SHP77 treated with DMSO at 0.1 percent for 48 hours (cell line): ENCODE measurements around the gene NOLC1.

Experiments
- DNase-seq: peaks from one replicate; lab custom pipeline; 2025; lab: John Stamatoyannopoulos, UW

Gene NOLC1

DNA sequence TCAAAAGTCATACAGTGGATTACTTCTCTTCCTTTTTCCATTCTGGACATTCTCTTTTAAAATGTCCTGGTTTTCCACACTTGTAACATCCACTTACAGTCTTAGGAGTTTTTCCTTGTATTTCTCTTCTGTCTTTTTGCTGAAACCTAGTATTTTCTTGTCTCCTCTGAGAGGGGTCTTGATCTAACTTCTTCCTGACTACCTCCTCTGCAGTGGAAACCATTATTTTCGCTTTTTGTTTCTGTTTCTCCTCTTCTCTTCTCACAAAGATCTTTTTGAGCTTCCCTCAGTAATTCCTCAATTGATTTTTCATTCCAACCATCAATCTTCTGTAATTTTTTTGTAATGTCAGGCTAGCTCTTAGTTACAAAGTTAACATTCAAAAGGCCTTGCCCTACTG, 50.2 kb downstream of the NOLC1 start:
- DNase-seq: no peak

DNA sequence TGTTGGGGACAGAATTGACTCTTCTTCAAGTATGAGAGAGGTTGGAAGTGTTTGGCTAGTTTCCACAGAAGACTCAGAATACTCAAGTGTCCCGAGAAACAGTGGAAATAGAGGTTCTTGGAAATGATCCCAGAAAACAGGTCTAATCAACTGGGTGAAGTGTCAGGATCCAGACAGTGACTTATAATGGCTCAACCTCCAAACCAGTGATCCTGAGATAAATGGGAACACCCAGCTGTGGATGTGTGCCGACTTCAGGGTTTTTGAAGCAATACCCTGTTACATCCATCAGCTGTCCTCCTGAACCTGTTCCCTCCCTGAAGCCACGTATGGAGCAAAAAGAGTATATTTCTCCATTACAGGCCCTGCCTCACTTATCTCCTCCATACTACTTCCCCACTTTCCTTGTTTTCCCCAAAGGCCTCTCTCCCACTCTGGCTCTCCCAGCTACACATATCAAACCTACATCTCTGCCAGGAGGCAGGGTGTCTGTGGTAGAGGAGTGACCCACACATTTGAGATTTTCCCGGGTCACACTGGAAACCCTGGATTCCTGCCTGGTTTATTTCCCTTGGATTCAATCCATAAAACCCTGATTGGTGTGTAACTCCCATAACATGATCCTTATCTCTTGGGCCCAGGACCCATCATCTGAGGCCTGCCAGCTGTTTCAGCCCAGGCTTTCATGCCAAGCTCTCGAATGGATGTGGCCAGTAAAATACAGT, 56.3 kb downstream of the NOLC1 start:
- DNase-seq: no peak

DNA sequence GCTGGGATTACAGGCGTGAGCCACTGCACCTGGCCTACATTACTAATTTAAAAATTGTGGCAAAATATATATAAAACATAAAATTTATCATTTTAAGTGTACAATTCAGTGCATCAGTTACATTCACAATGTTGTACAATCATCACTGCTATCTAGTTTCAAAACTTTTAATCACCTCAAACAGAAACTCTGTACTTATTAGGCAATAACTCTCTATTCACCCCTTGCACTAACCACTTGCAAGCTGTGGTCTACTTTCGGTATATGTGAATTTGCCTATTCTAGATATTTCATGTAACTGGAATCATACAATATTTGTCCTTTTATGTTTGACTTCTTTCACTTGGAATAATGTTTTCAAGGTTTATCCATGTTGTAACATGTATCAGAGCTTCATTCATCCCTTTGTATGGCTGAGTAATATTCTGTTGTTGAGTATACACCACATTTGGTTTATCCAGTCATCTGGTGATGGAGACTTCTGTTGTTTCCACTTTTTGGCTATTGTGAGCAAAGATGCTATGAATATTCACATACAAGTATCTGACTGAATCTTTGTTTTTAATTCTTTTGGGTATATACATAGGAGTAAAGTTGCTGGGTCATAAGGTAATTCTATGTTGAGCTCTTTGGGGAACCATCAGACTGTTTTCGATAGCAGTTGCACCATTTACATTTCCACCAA, 59.6 kb downstream of the NOLC1 start:
- no peak for DNase-seq
